ENCODE data around the gene LZTS3.
"Not testable (repeated sequence)": the region's sequence is repeated elsewhere in the genome, so short reads cannot be mapped to it uniquely, and the experiment has no call there.

The LZTS3 gene

DNA sequence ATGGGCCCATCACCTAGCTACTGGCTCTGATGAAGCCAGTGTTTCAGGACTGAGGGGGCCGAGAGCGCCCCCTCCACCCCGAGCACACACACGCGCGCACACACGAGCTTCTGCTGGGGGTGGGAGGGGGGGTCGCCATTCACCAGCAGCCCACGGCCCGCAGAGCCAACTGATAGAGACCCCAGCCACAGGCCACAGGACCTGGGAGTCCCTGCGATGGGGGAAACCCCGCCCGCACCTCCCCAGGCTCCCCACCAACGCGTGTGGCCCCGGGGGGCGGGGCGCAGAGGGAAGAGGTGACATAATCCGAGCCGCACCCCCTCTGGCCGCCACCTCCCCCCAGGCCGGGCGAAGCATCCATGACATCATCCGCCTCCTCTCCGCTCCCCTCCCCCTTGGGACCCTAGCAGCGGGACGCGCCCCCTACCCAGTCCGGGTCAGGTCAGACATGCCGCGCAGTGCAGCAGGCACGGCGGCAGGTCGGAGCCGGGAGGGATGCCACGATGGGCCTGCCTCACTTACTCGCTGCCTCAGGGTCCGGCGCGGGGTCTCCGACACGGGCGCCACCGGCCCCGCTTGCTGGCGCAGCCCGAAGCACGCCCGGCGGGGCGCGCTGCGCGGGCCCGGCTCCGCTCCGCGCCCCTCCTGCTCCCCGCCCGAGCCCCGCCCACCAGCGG is at the start of gene LZTS3:
Gene LZTS3 (minus strand): TSS at position 617 of the 677 bp plus-strand sequence. CDS start 6,386 bp downstream, outside the sequence.
- DNase-seq (ENCODE audit: low read depth, low spot score): peak; percentile 79

DNA sequence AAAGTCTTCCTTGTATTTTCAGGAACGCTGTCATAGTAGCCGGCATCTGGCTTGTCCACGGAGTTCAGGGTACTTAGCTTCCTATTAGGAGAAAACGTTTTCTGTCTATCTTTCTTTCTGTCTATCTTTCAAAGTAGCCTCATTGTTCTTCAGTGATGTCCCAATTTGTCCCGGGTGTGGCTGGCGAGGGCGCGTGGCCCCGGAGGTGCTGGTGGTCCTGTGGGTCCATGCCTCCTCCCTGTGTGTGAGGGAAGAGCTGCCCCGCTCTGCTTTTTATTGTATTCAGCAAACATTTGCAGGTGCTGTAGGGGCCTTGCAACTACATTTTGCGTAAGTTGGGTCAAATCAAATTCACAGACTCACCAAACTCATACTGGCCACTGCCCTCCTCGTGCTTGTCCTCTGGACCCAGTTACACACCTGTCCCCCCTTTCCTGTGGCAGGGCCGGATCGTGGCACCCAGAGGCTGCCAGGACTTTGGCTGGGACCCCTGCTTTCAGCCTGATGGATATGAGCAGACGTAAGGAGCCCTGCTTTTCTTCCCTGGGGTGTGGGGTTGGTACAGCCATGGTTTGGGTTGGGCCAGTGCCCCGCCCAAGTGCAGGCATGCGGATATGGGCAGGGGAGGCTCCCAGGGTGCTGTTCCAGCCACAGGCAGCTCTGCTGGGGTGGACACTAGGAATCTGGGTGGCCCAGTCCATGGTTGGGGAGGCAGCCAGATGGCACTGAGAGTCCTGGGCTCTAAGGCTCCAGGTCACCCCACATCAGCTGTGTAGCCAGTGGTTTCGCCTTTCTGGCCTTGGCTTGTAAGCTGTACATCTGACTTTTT is 48.3 kb upstream of the LZTS3 start:
- no peak for DNase-seq (ENCODE audit: low read depth, low spot score)

DNA sequence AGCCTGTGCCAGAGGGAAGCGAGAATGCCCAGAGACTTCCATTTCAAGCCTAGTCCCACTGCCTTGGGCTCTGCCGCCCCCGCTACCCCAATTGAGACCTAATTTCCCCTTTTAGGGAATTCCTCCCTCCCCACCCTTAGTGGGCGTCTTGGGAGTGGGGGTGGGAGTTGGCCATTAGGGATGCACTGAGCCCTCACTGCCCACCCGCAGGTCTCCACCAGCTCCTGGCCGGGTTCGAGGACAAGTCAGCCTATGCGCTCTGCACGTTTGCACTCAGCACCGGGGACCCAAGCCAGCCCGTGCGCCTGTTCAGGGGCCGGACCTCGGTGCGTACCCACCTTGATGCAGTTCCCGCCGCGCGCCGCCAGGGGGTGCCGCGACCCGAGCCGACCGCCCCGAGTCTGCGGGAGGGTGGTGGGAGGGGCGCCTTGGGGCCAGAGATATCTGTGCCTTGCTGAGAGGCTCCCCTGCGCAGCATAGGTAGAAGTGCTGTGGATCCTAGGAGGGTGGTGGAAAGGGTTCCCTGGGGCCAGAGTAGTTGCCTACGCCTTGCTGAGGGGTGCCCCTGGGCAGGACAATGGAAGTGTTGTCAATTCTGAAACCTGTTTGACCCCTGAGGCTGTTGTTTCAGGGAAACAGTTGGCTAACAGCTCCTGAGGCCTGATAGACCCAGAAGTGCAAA is 45.1 kb upstream of the LZTS3 start:
- peak; percentile 74 for DNase-seq (ENCODE audit: low read depth, low spot score)

DNA sequence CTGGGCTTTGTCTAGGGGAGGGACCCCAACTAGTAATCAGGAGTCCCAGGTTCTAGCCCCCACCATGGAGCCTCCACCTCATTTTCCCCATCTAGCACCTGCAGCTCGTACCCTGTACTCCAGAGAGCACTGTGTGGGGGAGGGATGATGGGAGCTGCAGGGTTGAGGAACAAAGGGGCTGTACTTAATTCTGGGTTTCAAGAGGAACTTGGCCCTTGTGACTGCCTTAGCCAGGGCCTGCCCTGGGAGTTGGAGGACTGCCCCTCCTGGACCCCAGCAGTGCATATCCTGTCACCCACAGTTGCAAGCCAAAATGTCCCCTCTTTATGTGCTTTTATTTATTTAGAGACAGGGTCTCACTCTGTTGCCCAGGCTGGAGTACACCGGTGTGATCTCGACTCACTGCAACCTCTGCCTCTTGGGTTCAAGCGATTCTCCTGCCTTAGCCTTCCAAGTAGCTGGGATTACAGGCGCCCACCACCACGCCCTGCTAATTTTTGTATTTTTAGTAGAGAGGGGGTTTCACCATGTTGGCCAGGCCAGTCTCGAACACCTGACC is 42.1 kb upstream of the LZTS3 start:
- DNase-seq (ENCODE audit: low read depth, low spot score): not testable (repeated sequence)

DNA sequence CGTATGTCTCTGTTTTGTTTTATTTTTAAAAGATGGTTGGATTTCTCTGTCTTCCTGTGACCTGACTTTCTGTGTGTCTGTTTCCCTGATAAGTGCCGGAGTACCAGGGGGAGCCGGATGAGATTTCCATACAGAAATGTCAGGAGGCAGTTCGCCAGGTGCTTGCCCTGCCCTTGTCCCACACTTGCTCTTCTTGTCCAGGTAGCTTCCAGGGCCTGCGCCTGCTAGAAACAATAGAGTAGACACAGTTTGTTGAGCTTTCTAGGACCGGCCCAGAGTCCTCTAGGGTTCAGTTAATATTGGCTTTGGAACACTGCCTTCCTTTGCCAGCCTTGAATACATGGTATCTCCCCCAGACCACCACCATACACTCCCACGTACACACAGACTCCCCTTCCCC is 39.9 kb upstream of the LZTS3 start:
- no peak for DNase-seq (ENCODE audit: low read depth, low spot score)

DNA sequence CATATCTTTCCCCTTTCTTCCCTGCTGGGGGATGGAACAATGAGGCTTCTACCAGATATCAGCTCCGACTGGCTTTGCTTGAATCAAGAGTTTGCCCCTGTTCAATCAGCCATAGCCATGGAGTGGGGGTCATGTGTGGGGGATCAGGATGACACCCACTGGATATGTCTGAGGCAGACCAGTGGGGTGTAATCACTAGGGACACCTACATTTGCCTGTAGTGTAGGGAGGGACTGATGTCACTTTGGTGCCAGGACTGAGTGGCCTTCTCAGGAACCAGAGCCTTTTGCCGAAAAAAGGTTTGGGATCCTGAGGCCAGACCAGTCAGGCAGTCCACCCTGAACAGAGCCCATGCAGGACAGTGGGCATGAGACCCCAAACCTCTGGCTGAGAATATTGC is 37.0 kb upstream of the LZTS3 start:
- no peak for DNase-seq (ENCODE audit: low read depth, low spot score)

DNA sequence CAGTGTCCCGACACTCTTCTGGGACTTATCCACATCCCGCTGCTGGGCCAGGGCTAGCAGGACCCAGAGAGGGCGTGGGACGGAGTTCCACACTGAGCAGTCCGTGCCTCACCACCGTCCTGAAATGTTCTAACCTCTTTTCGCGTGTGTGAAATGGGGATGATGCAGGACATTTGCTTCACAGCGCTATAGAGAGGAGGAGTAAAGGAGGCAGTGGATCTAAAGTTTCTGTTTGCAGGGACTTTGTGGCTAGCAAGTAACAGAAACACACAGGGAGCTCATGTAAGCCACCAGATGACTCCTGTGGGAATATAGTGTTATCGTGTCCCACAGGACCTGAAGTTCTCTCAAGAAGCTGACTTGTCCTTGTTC is 36.6 kb upstream of the LZTS3 start:
- peak; percentile 37 for DNase-seq (ENCODE audit: low read depth, low spot score)

DNA sequence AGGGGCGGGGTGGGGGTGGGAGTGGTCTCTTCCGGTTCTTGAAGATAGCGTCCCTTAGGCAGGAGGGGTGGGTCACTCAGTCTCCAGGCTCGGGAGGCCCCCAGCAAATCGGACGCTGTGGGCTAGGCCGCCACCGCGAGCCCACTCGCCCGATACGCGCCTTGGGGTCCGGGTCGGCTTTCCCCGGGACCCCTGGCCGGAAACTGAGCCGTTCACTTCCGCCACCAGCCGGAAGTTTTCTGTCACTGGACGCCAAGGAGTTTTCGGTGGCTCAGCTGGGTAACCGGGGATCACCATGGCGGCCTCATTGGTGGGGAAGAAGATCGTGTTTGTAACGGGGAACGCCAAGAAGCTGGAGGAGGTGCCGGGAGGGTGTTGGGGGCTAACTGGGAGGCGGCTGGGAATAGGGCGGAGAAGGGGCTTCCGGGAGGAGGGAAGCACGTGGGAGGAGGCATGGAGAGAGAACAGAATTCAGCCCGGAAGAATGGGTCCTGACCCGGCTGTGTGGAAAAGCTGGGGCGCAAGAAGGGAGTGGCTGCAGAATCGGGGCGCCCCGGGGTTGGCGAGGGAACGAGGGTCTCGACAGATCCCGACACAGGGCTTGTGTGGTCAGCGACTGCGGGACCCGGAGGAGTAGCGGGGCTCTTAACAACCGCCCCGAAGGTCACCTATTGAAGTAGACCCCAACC is 36.1 kb upstream of the LZTS3 start, which contains the start of gene ITPA:
Gene ITPA (plus strand): TSS at position 242 of the 689 bp plus-strand sequence. CDS start 54 bp downstream, at position 296.
- DNase-seq (ENCODE audit: low read depth, low spot score): peak; percentile 69

DNA sequence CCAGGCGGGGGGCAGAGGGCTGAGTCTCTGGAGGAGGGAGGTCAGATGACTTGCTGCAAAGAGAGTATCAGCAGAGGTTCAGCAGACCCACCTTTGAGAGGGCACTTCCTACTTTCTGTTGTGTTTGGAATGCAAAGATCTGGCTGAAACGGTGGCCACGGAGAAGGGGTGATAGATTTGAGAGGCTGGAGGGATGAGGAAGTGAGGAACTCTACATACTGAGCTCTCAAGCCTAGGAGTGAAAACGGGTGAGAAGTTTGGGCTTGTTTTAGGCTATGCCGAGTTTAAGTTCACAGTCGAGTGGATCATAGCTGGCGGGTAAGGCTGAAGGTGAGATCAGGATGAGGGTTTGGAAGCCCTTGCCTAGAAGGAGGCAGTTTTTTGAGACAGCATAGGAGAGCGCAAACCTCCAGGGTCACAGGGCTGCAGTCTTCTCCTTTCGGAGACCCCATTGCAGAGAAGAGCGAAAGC is 35.5 kb upstream of the LZTS3 start:
- peak; percentile 37 for DNase-seq (ENCODE audit: low read depth, low spot score)

DNA sequence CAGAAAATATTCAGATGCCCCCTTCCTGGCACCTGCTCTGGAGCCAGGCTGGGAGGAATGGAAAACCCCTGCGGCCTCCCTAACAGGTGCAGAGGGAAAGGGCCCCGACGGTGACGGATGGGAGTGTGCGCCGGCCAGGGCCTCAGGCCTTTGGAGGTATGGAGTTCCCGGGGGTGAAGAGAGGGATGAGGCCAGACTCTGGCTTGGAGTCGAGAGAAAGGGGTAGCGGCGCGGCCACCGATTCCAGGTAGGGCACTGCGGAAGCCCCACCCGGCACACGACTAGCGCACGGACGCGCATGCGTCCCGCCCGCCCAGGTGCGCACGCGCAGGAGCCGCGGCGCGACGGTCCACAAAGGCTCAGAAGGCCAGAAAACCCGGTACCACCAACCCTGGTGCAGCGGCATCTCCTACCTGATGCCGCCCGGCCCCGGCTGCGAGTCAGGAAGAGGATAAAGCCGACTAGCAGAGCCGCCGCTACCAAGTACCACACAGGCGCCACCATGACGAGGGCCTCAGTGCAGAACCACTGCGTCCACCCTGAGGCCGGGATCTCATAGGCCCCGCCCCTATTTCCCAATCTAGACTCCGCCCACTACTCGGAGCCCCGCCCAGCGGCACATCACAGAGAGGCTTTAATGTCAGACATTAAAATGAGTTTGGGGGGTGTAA is 30.9 kb upstream of the LZTS3 start, which contains the start of gene DDRGK1:
Gene DDRGK1 (minus strand): TSS at position 559 of the 671 bp plus-strand sequence. CDS start 55 bp downstream, at position 504.
- DNase-seq (ENCODE audit: low read depth, low spot score): peak; percentile 91

DNA sequence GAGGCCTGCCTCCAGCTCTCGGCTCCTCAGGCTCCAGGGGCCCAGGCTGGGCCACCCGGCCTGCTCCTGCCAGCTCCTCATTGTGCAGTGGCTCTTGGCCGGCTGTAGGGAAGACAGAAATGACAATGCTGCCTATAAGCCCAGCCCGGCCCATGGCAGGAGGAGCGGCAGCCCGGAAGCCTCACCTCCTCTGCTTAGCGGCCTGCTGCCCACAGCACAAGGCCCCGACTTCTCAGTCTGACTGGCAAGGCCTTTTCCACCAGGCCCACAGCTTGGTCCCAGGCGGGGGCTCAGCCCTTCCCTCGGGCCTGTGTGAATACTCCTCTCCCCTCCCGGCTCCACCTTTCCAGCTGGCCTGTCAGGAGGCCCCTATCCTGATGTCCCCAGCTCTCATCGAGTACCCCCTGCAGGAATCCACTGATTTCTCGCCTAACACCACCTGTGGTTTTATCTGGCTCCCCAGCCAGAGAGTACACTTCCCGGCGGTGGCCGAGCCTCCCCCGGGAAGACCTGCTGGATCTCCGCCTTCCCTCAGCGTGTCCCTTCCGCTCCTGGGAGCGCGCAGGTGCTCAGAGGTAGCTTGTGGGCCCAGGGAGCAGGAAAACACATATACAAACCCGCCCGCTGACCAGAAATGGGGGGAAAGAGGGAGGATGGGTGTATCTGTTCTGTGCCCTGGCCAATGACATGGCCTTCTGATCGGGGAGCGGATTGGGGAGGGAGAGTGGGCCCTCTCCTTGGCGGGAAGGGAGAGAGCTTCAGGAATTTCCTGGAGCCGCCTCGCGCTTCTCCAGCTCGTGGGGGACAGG is 30.2 kb upstream of the LZTS3 start:
- peak; percentile 41 for DNase-seq (ENCODE audit: low read depth, low spot score)

DNA sequence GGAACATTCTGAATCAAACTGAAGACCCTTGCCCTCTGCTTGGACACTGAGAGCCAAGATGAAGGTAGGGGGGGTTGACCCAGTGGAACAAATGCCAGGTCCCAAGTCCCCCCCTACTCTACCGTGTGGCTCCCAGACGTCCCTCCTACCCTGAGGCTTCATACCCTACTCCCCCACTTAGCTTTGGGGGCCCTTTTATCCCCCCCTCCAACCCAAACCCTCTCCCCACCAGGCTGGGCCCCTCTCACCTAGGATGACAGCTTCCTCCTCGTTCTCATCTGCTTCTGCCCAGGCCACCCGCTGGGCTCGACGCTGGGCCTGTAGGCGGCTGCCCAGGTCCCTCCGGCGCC is 29.6 kb upstream of the LZTS3 start:
- no peak for DNase-seq (ENCODE audit: low read depth, low spot score)

DNA sequence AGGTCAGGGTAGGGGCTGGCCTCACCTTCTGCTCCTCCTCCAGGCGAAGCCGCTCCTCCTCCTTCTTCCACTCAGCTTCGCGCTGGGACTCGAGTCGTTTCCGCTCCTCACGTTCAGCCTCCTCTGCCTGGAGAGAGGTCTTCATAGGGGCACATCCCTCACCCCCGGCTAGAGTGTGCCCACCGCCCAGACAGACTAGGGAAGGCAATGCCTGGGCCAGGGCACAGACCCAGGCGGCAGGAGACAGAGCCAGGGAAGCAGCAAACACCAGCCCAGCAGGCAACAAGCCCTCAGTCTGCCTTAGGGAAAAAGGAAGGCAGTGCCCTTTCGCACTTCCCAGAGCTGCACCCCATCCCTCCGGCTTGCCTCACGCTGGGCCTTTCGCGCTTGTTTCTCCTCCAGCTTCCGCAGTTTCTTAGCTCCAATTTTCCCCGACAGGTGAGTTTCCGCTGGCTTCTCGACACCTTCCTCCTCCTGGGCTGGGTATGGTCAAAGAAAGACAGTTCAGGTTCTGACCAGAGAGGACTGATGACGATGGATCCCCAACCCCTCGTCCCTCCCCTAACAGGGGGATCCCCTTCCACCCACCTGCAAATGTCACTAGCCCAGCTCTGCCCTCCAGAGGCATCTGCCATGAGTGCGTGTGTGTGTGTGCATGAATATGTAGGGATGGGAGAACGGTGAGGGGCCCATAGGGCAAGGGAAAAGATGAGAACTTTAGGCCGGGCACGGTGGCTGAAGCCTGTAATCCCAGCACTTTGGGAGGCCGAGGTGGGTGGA is 26.8 kb upstream of the LZTS3 start:
- DNase-seq (ENCODE audit: low read depth, low spot score): no peak

DNA sequence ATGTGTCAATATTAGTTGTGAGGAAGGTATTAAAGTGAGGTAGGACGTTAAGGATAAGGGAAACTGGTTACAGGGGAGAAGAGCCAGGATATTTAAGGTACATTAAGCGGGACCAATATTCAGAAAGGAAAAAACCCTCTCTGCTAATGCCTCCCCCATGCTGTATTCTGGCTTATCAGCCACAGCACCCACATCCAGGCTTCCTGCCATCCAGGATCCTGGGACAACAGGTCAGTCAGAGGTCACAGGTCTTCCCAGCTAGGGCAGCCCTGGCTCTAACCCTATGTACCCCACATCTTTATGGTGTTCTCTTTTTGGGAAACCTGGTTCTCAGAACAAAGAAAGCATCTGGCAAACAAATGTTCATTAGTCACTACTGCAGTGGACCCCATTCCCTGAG is 25.9 kb upstream of the LZTS3 start:
- DNase-seq (ENCODE audit: low read depth, low spot score): no peak

DNA sequence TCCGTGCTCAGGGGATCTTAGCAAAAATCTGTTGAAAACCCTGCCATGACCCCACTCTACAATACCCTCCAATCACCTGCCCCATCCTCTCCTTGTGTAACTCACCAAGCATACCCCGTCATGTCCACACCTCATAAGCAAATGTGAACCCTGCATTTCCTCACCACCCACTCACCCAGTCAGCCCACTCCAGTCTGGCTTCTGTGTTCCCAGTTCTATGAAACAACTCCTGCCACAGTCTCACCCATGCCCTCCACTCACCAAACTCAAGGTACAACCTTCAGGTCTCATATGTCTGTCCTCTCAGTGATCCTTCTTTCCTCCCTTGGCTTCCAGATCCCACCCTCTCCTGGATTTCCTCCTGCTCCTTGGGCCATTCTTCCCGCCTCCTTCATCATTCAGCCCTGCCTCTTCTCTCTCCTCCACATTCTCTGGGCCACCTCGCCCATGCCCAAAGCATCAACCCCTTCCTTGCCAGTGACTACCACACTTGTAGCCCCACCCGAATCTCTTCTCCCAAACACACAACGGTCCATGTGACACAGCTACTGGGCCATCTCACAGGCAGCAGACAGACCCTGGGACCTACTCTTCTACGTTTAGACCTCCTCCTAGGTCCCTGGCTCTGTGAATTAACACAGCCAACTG is 22.4 kb upstream of the LZTS3 start:
- DNase-seq (ENCODE audit: low read depth, low spot score): no peak

DNA sequence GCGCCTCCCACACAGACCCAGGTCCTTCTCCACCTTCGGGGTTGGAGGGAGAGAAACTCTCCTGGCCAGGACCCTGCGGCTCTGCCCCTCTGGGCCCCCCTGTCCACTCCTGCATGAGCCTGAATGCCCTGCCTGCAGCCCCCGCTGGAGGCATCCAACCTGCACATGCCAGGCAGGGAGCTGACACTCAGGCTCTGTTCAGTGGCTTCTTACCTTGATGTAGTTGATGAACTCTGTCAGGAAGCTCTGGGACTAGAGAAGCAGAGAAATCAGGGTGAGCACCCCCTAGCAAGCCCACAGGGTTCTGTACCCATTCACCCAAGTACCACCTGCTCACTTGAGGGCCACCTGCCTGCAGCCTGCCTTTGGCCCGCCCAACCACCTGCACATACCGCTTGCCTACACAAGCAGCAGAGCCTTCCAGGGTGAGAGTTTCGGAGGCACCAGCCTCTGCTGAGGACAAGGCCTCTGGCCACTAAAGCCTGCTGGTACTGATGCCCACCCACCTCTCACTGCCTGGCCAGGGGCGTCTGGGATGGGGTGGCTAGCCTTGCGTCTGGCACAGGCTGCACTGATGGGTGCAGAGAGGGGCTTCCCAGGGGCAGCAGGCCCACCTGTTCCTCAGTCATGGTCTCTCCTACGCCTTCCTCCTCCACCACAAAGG is 21.4 kb upstream of the LZTS3 start:
- no peak for DNase-seq (ENCODE audit: low read depth, low spot score)

DNA sequence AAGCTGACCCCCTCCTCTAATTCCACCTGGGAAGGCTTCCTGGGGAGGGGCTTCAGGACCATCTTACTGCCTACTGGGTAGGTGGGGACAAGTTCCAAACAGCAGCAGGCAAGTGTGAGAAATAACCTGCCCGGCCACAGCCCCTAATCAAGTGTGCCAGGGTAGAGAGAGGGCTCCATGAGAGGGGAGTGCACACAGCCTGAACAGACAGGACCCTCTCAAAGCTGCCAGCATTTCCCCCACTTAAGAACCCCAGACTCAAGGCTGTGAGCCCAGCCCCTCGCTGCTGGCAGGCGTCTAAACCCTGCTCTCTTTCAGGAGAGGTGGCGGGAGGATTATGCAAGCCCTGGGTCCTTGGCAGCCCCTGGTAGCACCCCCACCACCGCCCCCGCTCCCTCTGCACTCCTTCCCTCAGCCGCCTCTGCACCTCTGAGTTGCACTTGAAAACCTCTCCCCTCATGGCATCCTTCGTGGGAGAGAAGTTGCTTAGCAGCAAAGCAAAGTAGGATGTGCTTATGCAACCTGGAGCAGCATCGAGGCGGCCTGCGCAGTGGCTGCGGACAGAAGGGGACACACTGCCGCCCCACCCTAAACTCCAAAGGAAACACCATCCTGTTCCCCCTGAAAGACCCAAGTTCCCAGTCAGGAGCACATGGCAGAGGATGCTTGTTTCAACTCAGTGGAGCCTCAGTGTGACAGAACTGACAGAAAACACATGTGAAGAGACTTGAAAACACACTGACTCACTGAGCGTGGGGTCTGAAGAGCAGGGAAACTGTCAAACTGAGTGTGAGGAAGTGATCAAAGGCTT is 20.7 kb upstream of the LZTS3 start:
- DNase-seq (ENCODE audit: low read depth, low spot score): no peak
